Psoas muscle (tissue), 8 donors: ENCODE measurements around the gene KAZN. TPM values are rescaled to one million over a fixed set of nuclear protein-coding genes. Genes with fewer than 3 reads are reported as not detected.

Experiments used
- ATAC-seq, 4 donors: fragments of 200-7000 bp; cut with Tn5 transposase; one replicate each; pipeline ENCODE4 v1.9.1; 2020; ENCODE audit warnings: moderate library complexity in 3 of 4, mild to moderate bottlenecking in 2 of 4
- DNase-seq, 2 donors: peaks; one replicate each; pipeline ENCODE4 v3.0.0-alpha.2; 2020
- H3K27ac ChIP-seq: fragments of 200-600 bp; one replicate; pipeline ENCODE4 v1.8.0; 2022
- H3K27me3 ChIP-seq, 3 donors: fragments of 200-600 bp in 1 of 3; one replicate each; pipeline versions ENCODE4 v1.6.1 to v1.8.0; 2013 to 2022; ENCODE audit warnings: low read length in 2 of 3, mild to moderate bottlenecking in 2 of 3, moderate library complexity in 1 of 3; ENCODE audit not compliant: insufficient read depth in 3 of 3
- H3K36me3 ChIP-seq, 2 donors: fragments of 200-600 bp in 1 of 2; one replicate each; pipeline versions ENCODE4 v1.6.1 to v1.8.0; 2013 to 2022; ENCODE audit warnings: low read depth in 1 of 2, mild to moderate bottlenecking in 1 of 2, moderate library complexity in 1 of 2; ENCODE audit not compliant: insufficient read depth in 1 of 2
- H3K4me1 ChIP-seq: fragments of 200-600 bp; one replicate; pipeline ENCODE4 v1.8.0; 2022
- H3K4me3 ChIP-seq: fragments of 200-600 bp; one replicate; pipeline ENCODE4 v1.8.0; 2022; ENCODE audit warnings: mild to moderate bottlenecking
- H3K9me3 ChIP-seq: fragments of 200-600 bp; one replicate; pipeline ENCODE4 v1.8.0; 2022
- CTCF ChIP-seq: fragments of 200-600 bp; IDR thresholded peaks from one replicate; pipeline ENCODE4 v1.8.0; 2022; ENCODE audit warnings: antibody characterized with exemption
- WGBS, 3 donors: extraction: QIAGEN DNeasy Blood & Tissue Kit; methylation state at CpG; one replicate each; pipeline versions ENCODE4 v1.1.6 to v1.1.7; 2013; 5-methylcytosine and 5-hydroxymethylcytosine counted together
- intact Hi-C, 2 donors: fragments of 100-400 bp; cut with DNase I; formaldehyde crosslinking; loops; one replicate each; pipeline versions ENCODE4 v1.11.0 to v1.14.2; 2022
- polyA plus RNA-seq, 3 donors: library from polyadenylated mRNA; stranded (reverse); fragments of 200-250 nt; gene quantifications; one replicate each; pipeline ENCODE4 v1.2.3, GENCODE V29; 2013
- total RNA-seq, 4 donors: library from RNA; stranded (reverse); fragmentation: NEBNext Ultra II Directional in 2 of 4; extraction: Animal tissue kit (Norgen Biotek cat#: 25700) in 2 of 4; gene quantifications; one replicate each; pipeline versions ENCODE4 v1.2.1 to v1.2.4, GENCODE V29; 2021 to 2023
- donor health status: healthy with polysubstance abuse.
- donor health status: DM: no; HTN: no; CAD: no; lungs with moderate emphysema.
- donor health status: Bipolar disorder and iron deficiency.
- donor health status: healthy.
- donor health status: DM: yes; HTN: yes; CAD: no.
- donor health status: DM: no; HTN: no; CAD: no.
- donor health status: DM: no; HTN: no; CAD: no.
- donor health status: DM: yes; HTN: yes; CAD: no.

Gene KAZN
- total and polyA plus RNA-seq, 7 donors: 0.23 to 2.3 (median 0.97) TPM

GRCh38 chr1:14846688-14847087 is 248.2 kb downstream of the KAZN start:
- ATAC-seq: no peak
- H3K27ac ChIP-seq: no peak overlapping the region
- peaks cover 1% of the 10 kb centered on the region for H3K9me3 ChIP-seq
- intact Hi-C loops: no loop called here
- 70 to 75% (median 70%) methylated on average over 4 of the region's 4 CpGs for WGBS, 3 donors
- H3K27me3 ChIP-seq: peaks cover 0 to 4% (median 0%) of the 10 kb centered on the region in 3 donors
- TF ChIP-seq CTCF: no peak
- no peak for DNase-seq
- no peaks in the 10 kb centered on the region for H3K36me3 ChIP-seq
- H3K4me1 ChIP-seq: no peaks in the 10 kb centered on the region
- H3K4me3 ChIP-seq: no peak overlapping the region

- H3K27me3 ChIP-seq: peaks cover 0 to 4% (median 0%) of the 10 kb centered on the region in 3 donors
- H3K4me1 ChIP-seq: no peaks in the 10 kb centered on the region
- intact Hi-C loops: no loop called here
- no peak for TF ChIP-seq CTCF
- H3K4me3 ChIP-seq: no peak overlapping the region
- ATAC-seq: no peak
- 80 to 83% (median 81%) methylated on average over 6 of the region's 6 CpGs for WGBS, 3 donors
- no peak for DNase-seq
- no peaks in the 10 kb centered on the region for H3K36me3 ChIP-seq
- H3K27ac ChIP-seq: no peak overlapping the region
- no peaks in the 10 kb centered on the region for H3K9me3 ChIP-seq
Measured at GRCh38 chr1:14848203-14848602, 249.7 kb downstream of the KAZN start.

GRCh38 chr1:14848625-14849024 is 250.1 kb downstream of the KAZN start:
- DNase-seq: no peak
- no peak overlapping the region for H3K4me3 ChIP-seq
- H3K9me3 ChIP-seq: no peaks in the 10 kb centered on the region
- peaks cover 0 to 4% (median 0%) of the 10 kb centered on the region in 3 donors for H3K27me3 ChIP-seq
- no peak for ATAC-seq
- no peak overlapping the region for H3K27ac ChIP-seq
- intact Hi-C loops: no loop called here
- TF ChIP-seq CTCF: no peak
- no peaks in the 10 kb centered on the region for H3K36me3 ChIP-seq
- 73 to 80% (median 74%) methylated on average over 16 to 17 of the region's 17 CpGs for WGBS, 3 donors
- H3K4me1 ChIP-seq: no peaks in the 10 kb centered on the region

GRCh38 chr1:14849038-14849437 is 250.6 kb downstream of the KAZN start:
- TF ChIP-seq CTCF: no peak
- WGBS, 3 donors: 75 to 82% (median 78%) methylated on average over 7 to 8 of the region's 8 CpGs
- no peaks in the 10 kb centered on the region for H3K4me1 ChIP-seq
- H3K4me3 ChIP-seq: no peak overlapping the region
- H3K27ac ChIP-seq: no peak overlapping the region
- DNase-seq: no peak
- no peaks in the 10 kb centered on the region for H3K9me3 ChIP-seq
- no peaks in the 10 kb centered on the region for H3K36me3 ChIP-seq
- peaks cover 0 to 4% (median 0%) of the 10 kb centered on the region in 3 donors for H3K27me3 ChIP-seq
- no peak for ATAC-seq
- intact Hi-C loops: no loop called here

- 76 to 83% (median 77%) methylated on average over 5 of the region's 5 CpGs for WGBS, 3 donors
- intact Hi-C loops: no loop called here
Measured at GRCh38 chr1:14850563-14850962, 252.1 kb downstream of the KAZN start.

More at GRCh38 chr1:14850563-14850962, 252.1 kb downstream of the KAZN start:
- H3K4me3 ChIP-seq: no peak overlapping the region
- TF ChIP-seq CTCF: no peak
- ATAC-seq (no peak), DNase-seq (no peak)
- peaks cover 0 to 4% (median 0%) of the 10 kb centered on the region in 3 donors for H3K27me3 ChIP-seq
- H3K4me1 ChIP-seq: no peaks in the 10 kb centered on the region
- no peak overlapping the region for H3K27ac ChIP-seq
- H3K9me3 ChIP-seq: no peaks in the 10 kb centered on the region
- H3K36me3 ChIP-seq: no peaks in the 10 kb centered on the region
